ENCODE results near the gene SS18. TPM values are rescaled to one million over a fixed set of nuclear protein-coding genes. Genes with fewer than 3 reads are reported as not detected.

The SS18 gene
- total and polyA plus RNA-seq, 4 donors = 32.2 to 153 (median 48.9) TPM

GRCh38 chr18:26089293-26090129, 902 bp downstream of the SS18 start:
- Histone ChIP-seq H3K4me3 (peak overlapping the region; percentile 68), H3K9ac (ENCODE audit: insufficient read depth in 1 of 2, low read length in 2 of 2) (peak overlapping the region; percentile 82 to 89), H3K4me1 (ENCODE audit: control insufficient read depth in 5 of 5, insufficient read depth in 5 of 5, low read length in 5 of 5) (peaks cover 0 to 27% (median 5%) of the 10 kb centered on the region in 5 donors), H3K36me3 (ENCODE audit: control insufficient read depth in 4 of 4, insufficient read depth in 4 of 4, low read length in 4 of 4) (peaks cover 0 to 17% (median 9%) of the 10 kb centered on the region in 4 donors), H3K9me3 (ENCODE audit: control insufficient read depth in 4 of 4, insufficient read depth in 3 of 4, low read length in 3 of 4) (no peaks in the 10 kb centered on the region), H3K27me3 (ENCODE audit: control insufficient read depth in 3 of 3, insufficient read depth in 3 of 3, low read length in 2 of 3) (no peaks in the 10 kb centered on the region), H3K27ac (ENCODE audit: low read depth in 1 of 2, low read length in 1 of 2) (peak overlapping the region; percentile 93 to 97)
- WGBS, 2 donors = 2% methylated on average over 35 of the region's 35 CpGs
- DNase-seq (peak; percentile 19 to 61 (median 61)), ATAC-seq (ENCODE audit: insufficient read depth, low FRiP score) (peak; percentile 1)
- no peak for TF ChIP-seq CTCF (IDR thresholded peaks at IDR 0.05; ENCODE audit: control extremely low read depth, extremely low read depth)

GRCh38 chr18:26088487-26088886, 1.9 kb downstream of the SS18 start:
- TF ChIP-seq CTCF (IDR thresholded peaks at IDR 0.05; ENCODE audit: control extremely low read depth, extremely low read depth) = no peak
- Histone ChIP-seq H3K36me3 (ENCODE audit: control insufficient read depth in 4 of 4, insufficient read depth in 4 of 4, low read length in 4 of 4) (peaks cover 0 to 20% (median 9%) of the 10 kb centered on the region in 4 donors), H3K27ac (ENCODE audit: low read depth in 1 of 2, low read length in 1 of 2) (no peak overlapping the region), H3K9ac (ENCODE audit: insufficient read depth in 1 of 2, low read length in 2 of 2) (peak overlapping the region in 1 of 2 donors; percentile 17), H3K27me3 (ENCODE audit: control insufficient read depth in 3 of 3, insufficient read depth in 3 of 3, low read length in 2 of 3) (no peaks in the 10 kb centered on the region), H3K4me3 (no peak overlapping the region), H3K9me3 (ENCODE audit: control insufficient read depth in 4 of 4, insufficient read depth in 3 of 4, low read length in 3 of 4) (no peaks in the 10 kb centered on the region), H3K4me1 (ENCODE audit: control insufficient read depth in 5 of 5, insufficient read depth in 5 of 5, low read length in 5 of 5) (peaks cover 0 to 27% (median 5%) of the 10 kb centered on the region in 5 donors)
- ATAC-seq (ENCODE audit: insufficient read depth, low FRiP score) (no peak), DNase-seq (peak in 1 of 3 donors; percentile 27)
- 30 to 40% methylated on average over 3 of the region's 3 CpGs for WGBS, 2 donors

- no peak for TF ChIP-seq CTCF (IDR thresholded peaks at IDR 0.05; ENCODE audit: control extremely low read depth, extremely low read depth)
Observed at GRCh38 chr18:26086959-26087358, 3.5 kb downstream of the SS18 start.

More at GRCh38 chr18:26086959-26087358, 3.5 kb downstream of the SS18 start:
- no peak overlapping the region for H3K9ac ChIP-seq (ENCODE audit: insufficient read depth in 1 of 2, low read length in 2 of 2)
- no peak overlapping the region for H3K4me3 ChIP-seq
- no peak overlapping the region for H3K27ac ChIP-seq (ENCODE audit: low read depth in 1 of 2, low read length in 1 of 2)
- 87 to 94% methylated on average over 6 of the region's 6 CpGs for WGBS, 2 donors
- peaks cover 0 to 27% (median 5%) of the 10 kb centered on the region in 5 donors for H3K4me1 ChIP-seq (ENCODE audit: control insufficient read depth in 5 of 5, insufficient read depth in 5 of 5, low read length in 5 of 5)
- H3K9me3 ChIP-seq (ENCODE audit: control insufficient read depth in 4 of 4, insufficient read depth in 3 of 4, low read length in 3 of 4) = no peaks in the 10 kb centered on the region
- H3K36me3 ChIP-seq (ENCODE audit: control insufficient read depth in 4 of 4, insufficient read depth in 4 of 4, low read length in 4 of 4) = peaks cover 0 to 28% (median 13%) of the 10 kb centered on the region in 4 donors
- H3K27me3 ChIP-seq (ENCODE audit: control insufficient read depth in 3 of 3, insufficient read depth in 3 of 3, low read length in 2 of 3) = no peaks in the 10 kb centered on the region
- ATAC-seq (ENCODE audit: insufficient read depth, low FRiP score) (no peak), DNase-seq (no peak)

All from lung (tissue), 12 donors.